ENCODE data around the gene APBB1IP.
"Not testable (repeated sequence)": the region's sequence is repeated elsewhere in the genome, so short reads cannot be mapped to it uniquely, and the experiment has no call there.

APBB1IP gene

GRCh38 chr10:26475386-26475785 lies 37.2 kb downstream of the APBB1IP start:
- DNase-seq (ENCODE audit: low read depth in 1 of 2, low spot score in 1 of 2), result no peak

- no peak for DNase-seq (ENCODE audit: low read depth in 1 of 2, low spot score in 1 of 2)
Observed at GRCh38 chr10:26477501-26477900, 39.4 kb downstream of the APBB1IP start.

DNA sequence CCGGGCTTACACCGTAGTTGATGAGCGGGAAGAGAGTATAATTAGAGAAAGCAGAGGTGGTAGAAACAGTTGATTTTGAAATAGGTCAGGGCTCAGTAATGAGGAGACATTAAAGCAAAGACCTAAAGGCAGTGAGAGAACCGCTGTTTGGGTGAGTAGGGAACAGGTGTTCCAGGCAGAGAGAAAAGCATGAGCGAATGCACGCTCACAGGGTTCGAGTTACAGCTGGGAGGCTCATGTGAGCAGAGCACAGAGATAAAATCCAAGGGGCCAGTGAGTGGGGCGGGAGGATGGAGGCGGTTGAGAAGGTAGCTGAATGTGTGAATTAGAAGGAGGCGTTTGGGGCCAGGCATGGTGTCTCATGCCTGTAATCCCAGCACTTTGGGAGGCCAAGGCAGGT lies 39.9 kb downstream of the APBB1IP start:
- no peak for DNase-seq (ENCODE audit: low read depth in 1 of 2, low spot score in 1 of 2)

DNA sequence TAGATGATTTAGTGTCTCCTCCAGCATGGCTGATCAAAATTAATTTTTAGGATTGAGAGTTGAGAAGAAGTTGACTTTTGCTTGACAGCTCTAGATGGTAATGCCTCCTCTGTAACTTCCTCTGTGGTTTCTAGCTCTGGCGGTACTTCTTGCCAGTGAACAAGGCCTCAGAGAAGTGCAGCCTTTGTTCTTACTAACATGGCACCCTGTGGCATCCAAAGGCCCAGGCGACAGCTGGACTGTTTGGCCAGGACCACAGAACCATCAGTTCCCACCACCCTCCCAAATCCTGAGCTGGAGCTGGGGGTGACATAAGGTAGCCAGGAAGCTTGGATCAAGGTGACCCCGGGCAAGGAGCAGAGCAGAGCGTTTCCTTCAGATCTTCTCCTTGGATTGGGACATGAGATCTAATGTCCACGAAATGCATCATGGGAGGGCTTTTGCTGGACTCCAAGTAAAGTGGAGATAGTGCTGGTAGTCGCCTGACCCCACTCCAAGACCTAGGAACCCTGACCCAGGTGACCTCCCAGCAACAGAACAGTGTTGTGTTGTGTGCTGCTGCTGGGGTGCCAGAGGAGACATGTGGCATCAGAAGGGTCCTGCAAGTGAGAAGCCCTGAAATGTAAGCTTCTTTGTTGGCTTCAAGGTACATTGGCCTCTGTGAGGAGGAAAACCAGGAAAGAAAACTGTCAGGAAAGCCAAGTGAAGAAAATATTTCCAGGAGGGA lies 41.8 kb downstream of the APBB1IP start:
- no peak for DNase-seq (ENCODE audit: low read depth in 1 of 2, low spot score in 1 of 2)

- DNase-seq (ENCODE audit: low read depth in 1 of 2, low spot score in 1 of 2), result no peak
Observed at GRCh38 chr10:26481315-26481692, 43.2 kb downstream of the APBB1IP start.

DNA sequence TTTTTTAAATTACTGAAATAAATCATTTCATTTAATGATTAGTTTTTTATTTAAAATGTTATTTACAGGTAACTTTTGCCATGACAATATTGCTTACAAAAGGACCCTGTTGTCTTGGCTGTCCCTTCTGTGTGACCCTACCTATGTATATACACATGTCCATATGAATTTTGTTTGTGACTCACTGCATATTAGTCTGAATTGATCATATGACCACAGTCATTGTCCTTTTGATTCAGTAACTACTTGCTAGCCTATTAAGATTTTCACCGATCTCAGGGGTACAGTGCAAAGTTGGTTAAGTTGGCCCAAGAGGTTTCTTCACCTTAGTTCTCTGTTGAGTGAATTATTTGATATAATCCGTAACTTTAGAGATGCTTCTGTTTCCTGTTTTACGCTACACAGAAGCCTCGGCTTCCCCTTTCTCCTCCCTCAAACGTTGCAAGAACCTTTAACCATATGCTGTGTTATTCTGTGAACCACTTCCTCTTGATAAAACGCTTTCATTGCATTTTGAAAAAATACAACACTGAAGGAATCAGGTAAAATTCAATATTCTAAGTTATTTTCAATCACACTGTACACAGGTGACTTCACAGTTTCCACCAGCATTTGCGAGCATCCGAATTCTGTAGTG lies 43.9 kb downstream of the APBB1IP start:
- no peak for DNase-seq (ENCODE audit: low read depth in 1 of 2, low spot score in 1 of 2)

- no peak for DNase-seq (ENCODE audit: low read depth in 1 of 2, low spot score in 1 of 2)
Observed at GRCh38 chr10:26483554-26483953, 45.4 kb downstream of the APBB1IP start.

- DNase-seq (ENCODE audit: low read depth in 1 of 2, low spot score in 1 of 2), result no peak
Observed at GRCh38 chr10:26485150-26485941, 47.2 kb downstream of the APBB1IP start.

DNA sequence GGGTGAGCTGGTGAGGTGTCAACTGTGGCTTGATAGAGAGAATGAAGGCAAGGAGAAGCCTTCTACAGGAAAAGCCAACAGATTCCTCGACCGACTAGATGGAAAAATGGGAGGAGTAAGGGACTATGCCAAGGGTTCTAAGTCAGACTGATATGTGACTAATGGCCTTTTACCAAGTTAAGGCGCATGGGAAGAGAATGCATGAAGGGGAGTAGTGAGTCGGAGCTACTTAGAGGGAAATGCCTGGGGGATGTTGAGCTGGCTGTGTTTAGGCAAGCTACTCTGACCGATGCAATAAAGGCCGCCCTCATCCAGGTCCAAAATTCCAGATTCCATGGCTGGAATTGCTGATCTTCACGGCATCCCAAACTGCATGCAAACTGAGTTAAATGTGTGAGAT lies 48.2 kb downstream of the APBB1IP start:
- DNase-seq (ENCODE audit: low read depth in 1 of 2, low spot score in 1 of 2), result no peak

DNA sequence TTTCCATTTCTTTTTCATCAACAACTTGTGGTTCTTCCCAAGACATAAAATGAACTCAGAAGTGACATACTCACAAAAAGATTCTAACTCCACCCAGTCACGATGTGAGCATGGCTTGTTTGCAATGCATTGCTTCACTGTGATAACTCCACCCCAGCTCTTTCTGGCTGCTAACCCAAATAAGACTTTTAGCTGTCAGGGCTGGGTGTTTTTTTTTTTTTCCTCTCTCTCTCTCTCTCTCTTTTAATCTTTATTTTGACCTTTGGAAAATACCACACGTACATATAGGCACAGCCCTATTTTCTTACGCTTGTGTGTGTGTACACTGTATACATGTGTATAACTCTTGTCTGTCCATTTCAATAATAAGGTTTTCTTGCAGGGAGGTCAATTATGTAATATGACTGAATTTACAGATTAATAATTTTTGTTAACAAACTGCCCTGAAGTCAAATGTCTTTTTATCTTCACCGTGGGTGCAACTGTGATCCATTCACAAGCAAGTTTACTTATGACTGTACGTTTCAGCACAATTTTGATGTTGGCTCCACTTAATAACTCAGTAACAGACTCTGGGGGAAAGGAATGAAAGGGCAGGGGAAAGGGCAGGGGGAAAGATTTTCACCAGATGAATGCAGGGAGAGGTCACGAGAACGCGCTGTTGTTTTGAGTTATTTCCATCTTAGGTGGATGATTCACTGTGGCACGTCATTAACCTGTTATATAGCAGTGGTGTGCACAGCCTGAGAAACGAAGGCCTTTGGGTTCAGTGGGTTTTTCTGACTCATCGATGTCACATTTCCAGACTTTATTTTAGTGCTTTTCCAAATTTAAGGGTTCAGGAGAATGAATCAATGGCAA lies 49.1 kb downstream of the APBB1IP start:
- peak; percentile 19 to 58 for DNase-seq (ENCODE audit: low read depth in 1 of 2, low spot score in 1 of 2)

DNA sequence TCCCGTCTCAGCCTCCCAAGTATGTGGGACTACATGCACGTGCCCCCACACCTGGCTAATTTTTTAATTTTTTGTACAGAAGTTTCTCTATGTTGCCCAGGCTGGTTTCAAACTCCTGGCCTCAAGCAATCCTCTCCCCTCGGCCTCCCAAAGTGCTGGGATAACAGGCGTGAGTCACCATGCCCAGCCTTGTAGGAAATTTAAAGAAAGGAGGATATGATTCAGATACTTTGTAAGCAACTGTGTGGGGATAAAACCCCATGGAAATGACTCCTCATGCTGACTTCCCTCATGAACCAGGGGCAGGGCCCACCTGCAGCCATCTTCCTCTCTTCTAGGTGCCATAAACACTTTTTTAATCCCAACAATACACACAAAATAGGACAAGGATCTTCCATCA lies 50.2 kb downstream of the APBB1IP start:
- no peak for DNase-seq (ENCODE audit: low read depth in 1 of 2, low spot score in 1 of 2)

- no peak for DNase-seq (ENCODE audit: low read depth in 1 of 2, low spot score in 1 of 2)
Observed at GRCh38 chr10:26489081-26489480, 50.9 kb downstream of the APBB1IP start.

GRCh38 chr10:26490367-26490766 lies 52.2 kb downstream of the APBB1IP start:
- not testable (repeated sequence) for DNase-seq (ENCODE audit: low read depth in 1 of 2, low spot score in 1 of 2)

- DNase-seq (ENCODE audit: low read depth in 1 of 2, low spot score in 1 of 2), result no peak
Observed at GRCh38 chr10:26491276-26491675, 53.1 kb downstream of the APBB1IP start.

DNA sequence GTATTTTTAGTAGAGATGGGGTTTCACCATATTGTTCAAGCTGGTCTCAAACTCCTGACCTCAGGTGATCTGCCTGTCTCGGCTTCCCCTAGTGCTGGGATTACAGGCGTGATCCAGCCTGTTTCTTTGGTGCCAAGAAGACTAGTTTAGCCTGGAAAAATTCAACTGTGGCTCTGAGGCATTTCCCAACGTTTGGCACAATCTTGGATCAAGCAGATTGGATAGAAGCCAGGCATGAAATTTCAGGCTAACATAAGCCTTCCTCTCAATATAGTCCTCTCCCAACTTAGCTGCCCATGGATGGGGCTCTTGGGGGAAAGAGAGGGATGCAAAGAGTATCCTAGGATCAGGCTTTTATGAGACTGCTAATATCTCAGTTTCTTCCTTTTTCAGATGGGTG lies 53.8 kb downstream of the APBB1IP start:
- no peak for DNase-seq (ENCODE audit: low read depth in 1 of 2, low spot score in 1 of 2)

GRCh38 chr10:26492725-26493124 lies 54.6 kb downstream of the APBB1IP start:
- not testable (repeated sequence) for DNase-seq (ENCODE audit: low read depth in 1 of 2, low spot score in 1 of 2)

- DNase-seq (ENCODE audit: low read depth in 1 of 2, low spot score in 1 of 2), result no peak
Observed at GRCh38 chr10:26494018-26494417, 55.9 kb downstream of the APBB1IP start.

DNA sequence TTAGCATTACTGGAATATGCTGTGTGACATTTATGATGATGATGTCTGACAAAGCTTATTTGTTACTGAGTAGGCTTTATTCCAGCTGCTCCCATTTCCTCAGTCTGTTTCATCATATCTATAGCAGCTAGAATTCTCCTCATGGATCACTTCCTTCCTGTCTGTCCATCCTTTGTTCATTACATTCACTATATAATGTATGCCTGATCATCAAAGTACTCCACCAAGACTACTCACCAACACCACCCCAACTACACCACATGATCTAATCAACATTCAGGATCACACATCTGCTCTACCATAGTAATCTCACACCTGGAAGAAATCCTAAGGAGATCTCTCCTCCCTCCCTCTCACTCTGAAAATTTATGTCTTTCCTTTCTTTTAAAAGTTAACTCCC lies 61.3 kb downstream of the APBB1IP start:
- DNase-seq (ENCODE audit: low read depth in 1 of 2, low spot score in 1 of 2), result no peak

DNA sequence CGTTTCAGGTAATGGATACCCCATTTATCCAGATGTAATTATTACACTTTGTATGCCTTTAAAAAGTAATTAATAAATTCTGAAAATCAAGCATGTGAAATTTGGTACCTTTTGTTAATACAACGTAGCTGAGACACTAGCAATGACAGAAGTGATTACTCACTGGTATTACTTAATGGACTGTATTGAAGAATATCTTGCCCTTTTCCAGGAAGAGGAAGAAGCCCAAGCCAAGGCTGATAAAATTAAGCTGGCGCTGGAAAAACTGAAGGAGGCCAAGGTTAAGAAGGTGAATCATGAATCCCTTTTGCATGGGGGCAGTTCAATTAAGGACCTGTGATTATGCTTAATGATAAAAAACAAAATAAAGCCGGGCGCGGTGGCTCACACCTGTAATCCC lies 64.8 kb downstream of the APBB1IP start:
- DNase-seq (ENCODE audit: low read depth in 1 of 2, low spot score in 1 of 2), result no peak

DNA sequence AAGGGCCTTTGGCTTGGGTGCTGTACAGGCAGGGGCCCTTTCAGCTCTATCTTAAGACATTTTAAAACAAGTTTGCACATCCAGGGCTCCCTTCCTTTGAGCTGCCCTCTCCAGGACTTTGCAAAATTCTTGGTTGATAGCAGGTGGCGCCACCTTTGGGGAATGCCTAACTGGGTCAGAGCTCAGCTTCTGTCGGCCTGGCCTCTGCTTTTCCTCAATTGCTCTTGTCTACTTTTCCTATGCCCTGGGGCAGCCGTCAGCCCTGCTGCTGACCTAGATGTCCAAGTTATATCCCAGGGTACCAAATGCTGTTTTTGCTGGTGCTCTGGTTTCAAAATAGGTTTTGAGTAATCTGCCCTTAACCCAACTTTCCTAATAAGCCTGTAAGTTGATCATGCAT lies 65.8 kb downstream of the APBB1IP start:
- no peak for DNase-seq (ENCODE audit: low read depth in 1 of 2, low spot score in 1 of 2)

GRCh38 chr10:26504429-26504828 lies 66.3 kb downstream of the APBB1IP start:
- DNase-seq (ENCODE audit: low read depth in 1 of 2, low spot score in 1 of 2), result not testable (repeated sequence)
